ENCODE data around the gene KLF12.

- TF ChIP-seq EZH2 (IDR thresholded peaks at IDR 0.05; ENCODE audit: borderline replicate concordance, low read depth, low read length) (no peak), MCM3 (IDR thresholded peaks at IDR 0.05) (no peak), GTF2F1 (IDR thresholded peaks at IDR 0.05; ENCODE audit: low read depth, low read length) (no peak), ZZZ3 (IDR thresholded peaks at IDR 0.05) (no peak), ZNF133 (CRISPR knock-in tag; IDR thresholded peaks at IDR 0.05) (no peak), SP2 (IDR thresholded peaks at IDR 0.05; ENCODE audit: extremely low read depth, low read depth, low read length, poor library complexity, severe bottlenecking) (no peak), SOX6 (IDR thresholded peaks at IDR 0.05) (no peak), MCM2 (IDR thresholded peaks at IDR 0.05; ENCODE audit: low read depth) (no peak), ZNF3 (CRISPR knock-in tag; IDR thresholded peaks at IDR 0.05) (no peak), CREBBP (IDR thresholded peaks at IDR 0.05; ENCODE audit: low read depth, low read length) (no peak), ZNF354B (CRISPR knock-in tag; IDR thresholded peaks at IDR 0.05) (no peak), CBX5 (IDR thresholded peaks at IDR 0.05; ENCODE audit: borderline replicate concordance, low read depth) (no peak)
Measured at GRCh38 chr13:74134777-74135325, 647 bp upstream of the KLF12 start.
